ENCODE data around the gene OTOS. TPM values are rescaled to one million over a fixed set of nuclear protein-coding genes. Genes with fewer than 3 reads are reported as not detected.

Gene OTOS
- total RNA-seq (2021) (not detected in 2 replicates), Bru-seq, nascent RNA (not detected), BruChase-seq, experiment 1, labeled RNA remaining after a 2-hour chase (not detected), BruChase-seq, experiment 2, labeled RNA remaining after a 6-hour chase (not detected)
- long read RNA-seq = 0 reads

DNA sequence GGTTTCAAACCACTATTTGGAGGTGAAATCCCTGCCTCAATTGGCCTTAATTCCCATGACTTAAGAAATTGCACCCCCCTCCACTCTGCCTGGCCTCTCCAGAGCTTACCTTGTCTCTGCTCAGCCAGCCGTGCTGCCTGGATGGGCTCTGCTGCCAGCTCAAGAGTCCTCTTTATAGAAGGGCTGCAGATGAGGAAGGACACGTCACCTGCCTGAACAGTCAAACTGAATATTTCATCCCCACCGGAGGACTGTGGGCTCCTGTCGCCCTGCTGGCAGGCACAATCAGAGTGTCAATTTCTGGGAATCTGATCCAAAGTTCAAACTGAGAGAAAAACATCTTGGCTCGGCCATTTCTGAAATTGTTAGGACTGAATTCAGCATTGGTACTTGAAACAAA lies at the start of gene OTOS:
Gene OTOS (minus strand): TSS at position 148 of the 400 bp plus-strand sequence. CDS start 332 bp downstream, outside the sequence.
- Histone ChIP-seq H2AFZ (no peak within 1 kb of the TSS), H3K27ac (no peak within 1 kb of the TSS), H3K27me3 (ENCODE audit: insufficient read depth, low read depth) (peaks cover 58% of the 10 kb centered on the region), H3K9me2 (ENCODE audit: insufficient read depth) (no peaks in the 10 kb centered on the region), H4K20me1 (ENCODE audit: insufficient read depth) (no peaks in the 10 kb centered on the region), H3K4me3 (no peak within 1 kb of the TSS), H3K4me1 (replicated peaks; ENCODE audit: insufficient read depth) (0 out of 2 replicates have a peak, but pooled peaks cover 6% of the 10 kb centered on the region), H3K9me3 (ENCODE audit: insufficient read depth, low read depth) (no peaks in the 10 kb centered on the region), H3K36me3 (ENCODE audit: low read depth) (no peaks in the 10 kb centered on the region), H3K79me2 (ENCODE audit: low read depth) (peaks cover 6% of the 10 kb centered on the region), H3F3A (ENCODE audit: insufficient read depth, low read depth) (no peaks in the 10 kb centered on the region; the same call in 1 of the 2 replicates), H3K4me2 (no peak within 1 kb of the TSS)
- no TSS peak for BruUV-seq (replicated peaks)
- CTCF ChIA-PET = interaction anchor here (0.5 to 1.2 kb wide), 2 partner anchors 53 to 79 kb away, joined by 4 to 5 read pairs; no protein-coding TSS in a partner anchor
- TF ChIP-seq, protein P1, sequence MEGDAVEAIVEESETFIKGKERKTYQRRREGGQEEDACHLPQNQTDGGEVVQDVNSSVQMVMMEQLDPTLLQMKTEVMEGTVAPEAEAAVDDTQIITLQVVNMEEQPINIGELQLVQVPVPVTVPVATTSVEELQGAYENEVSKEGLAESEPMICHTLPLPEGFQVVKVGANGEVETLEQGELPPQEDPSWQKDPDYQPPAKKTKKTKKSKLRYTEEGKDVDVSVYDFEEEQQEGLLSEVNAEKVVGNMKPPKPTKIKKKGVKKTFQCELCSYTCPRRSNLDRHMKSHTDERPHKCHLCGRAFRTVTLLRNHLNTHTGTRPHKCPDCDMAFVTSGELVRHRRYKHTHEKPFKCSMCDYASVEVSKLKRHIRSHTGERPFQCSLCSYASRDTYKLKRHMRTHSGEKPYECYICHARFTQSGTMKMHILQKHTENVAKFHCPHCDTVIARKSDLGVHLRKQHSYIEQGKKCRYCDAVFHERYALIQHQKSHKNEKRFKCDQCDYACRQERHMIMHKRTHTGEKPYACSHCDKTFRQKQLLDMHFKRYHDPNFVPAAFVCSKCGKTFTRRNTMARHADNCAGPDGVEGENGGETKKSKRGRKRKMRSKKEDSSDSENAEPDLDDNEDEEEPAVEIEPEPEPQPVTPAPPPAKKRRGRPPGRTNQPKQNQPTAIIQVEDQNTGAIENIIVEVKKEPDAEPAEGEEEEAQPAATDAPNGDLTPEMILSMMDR (conservative IDR thresholded peaks at IDR 0.05) = no peak
- no peak for TF ChIP-seq EZH2 (IDR thresholded peaks at IDR 0.05; ENCODE audit: low read depth)
- DNase-seq = no peak
- intact Hi-C loops (cut with micrococcal nuclease; ENCODE audit: unreplicated experiment) = loop anchor here (10.0 kb wide), 1 partner anchor 116 kb away; the partner anchor contains the start of gene NDUFA10
- POLR2A ChIA-PET (ENCODE audit: unreplicated experiment) = no interaction called here

DNA sequence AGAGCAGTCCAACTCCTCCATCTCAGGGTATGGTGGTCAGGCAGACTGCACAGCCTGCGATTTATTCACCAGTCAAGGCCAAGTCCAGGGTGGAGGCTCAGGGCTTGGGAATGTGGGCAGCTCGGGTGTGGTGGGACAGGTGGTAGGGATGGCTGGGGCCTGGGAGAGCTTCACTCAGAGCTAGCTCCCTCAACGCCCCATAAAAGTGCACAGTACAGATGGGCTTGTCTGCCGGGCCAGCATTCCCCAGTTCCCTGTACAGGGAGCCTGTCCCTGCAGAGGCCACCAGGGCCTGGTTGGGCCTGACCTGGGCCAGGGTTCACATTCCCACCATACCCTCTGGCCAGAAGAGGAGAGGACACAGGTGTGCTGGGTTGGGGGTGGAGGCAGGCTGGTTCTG lies 49.2 kb upstream of the OTOS start:
- Histone ChIP-seq H3K9me3 (ENCODE audit: insufficient read depth, low read depth) (0 out of 2 replicates have a peak, but pooled peaks cover 12% of the 10 kb centered on the region), H3K4me3 (no peak overlapping the region), H2AFZ (no peak overlapping the region), H3K27me3 (ENCODE audit: insufficient read depth, low read depth) (peaks cover 98% of the 10 kb centered on the region), H3K36me3 (ENCODE audit: low read depth) (no peaks in the 10 kb centered on the region), H3K4me1 (replicated peaks; ENCODE audit: insufficient read depth) (no peaks in the 10 kb centered on the region), H3K4me2 (no peak overlapping the region), H3F3A (ENCODE audit: insufficient read depth, low read depth) (no peaks in the 10 kb centered on the region), H3K9me2 (ENCODE audit: insufficient read depth) (no peaks in the 10 kb centered on the region), H4K20me1 (ENCODE audit: insufficient read depth) (no peaks in the 10 kb centered on the region), H3K79me2 (ENCODE audit: low read depth) (no peaks in the 10 kb centered on the region), H3K27ac (no peak overlapping the region)
- TF ChIP-seq, protein P1 (conservative IDR thresholded peaks at IDR 0.05) = no peak
- TF ChIP-seq EZH2 (IDR thresholded peaks at IDR 0.05; ENCODE audit: low read depth) = no peak
- DNase-seq = no peak
- BruUV-seq (replicated peaks) = no TSS peak
- ChIA-PET CTCF (no interaction called here), POLR2A (ENCODE audit: unreplicated experiment) (no interaction called here)
- intact Hi-C loops (cut with micrococcal nuclease; ENCODE audit: unreplicated experiment) = no loop called here

DNA sequence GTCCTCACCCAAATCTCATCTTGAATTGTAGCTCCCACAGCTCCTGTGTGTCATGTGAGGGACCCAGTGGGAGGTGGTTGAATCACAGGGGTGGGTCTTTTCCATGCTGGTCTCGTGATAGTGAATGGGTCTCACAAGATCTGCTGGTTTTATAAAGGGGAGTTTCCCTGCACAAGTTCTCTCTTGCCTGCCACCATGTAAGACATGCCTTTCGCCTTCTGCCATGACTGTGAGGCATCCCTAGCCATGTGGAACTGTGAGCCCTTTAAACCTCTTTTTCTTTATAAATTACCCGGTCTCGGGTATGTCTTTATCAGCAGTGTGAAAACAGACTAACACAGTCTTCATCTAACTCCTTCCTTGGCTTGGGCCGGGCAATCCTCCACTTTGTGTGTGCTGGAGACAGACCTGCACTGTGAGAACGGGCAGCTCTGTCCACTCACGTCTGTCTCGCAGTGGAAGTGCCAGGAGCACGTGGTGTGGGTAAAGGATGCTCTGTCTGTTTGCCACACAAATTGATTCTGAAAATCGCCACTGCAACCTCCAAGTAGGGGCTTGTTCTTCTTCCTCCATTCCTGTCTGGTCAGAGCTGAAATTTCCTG lies 47.6 kb upstream of the OTOS start:
- no peak overlapping the region for H3K27ac ChIP-seq
- ChIA-PET CTCF (no interaction called here), POLR2A (ENCODE audit: unreplicated experiment) (no interaction called here)
- no peak overlapping the region for H3K4me2 ChIP-seq
- no peaks in the 10 kb centered on the region for H3K79me2 ChIP-seq (ENCODE audit: low read depth)
- TF ChIP-seq, protein P1 (conservative IDR thresholded peaks at IDR 0.05) = no peak
- no peak for TF ChIP-seq EZH2 (IDR thresholded peaks at IDR 0.05; ENCODE audit: low read depth)
- DNase-seq = no peak
- H3F3A ChIP-seq (ENCODE audit: insufficient read depth, low read depth) = no peaks in the 10 kb centered on the region
- H4K20me1 ChIP-seq (ENCODE audit: insufficient read depth) = no peaks in the 10 kb centered on the region
- H3K4me3 ChIP-seq = no peak overlapping the region
- peaks cover 98% of the 10 kb centered on the region for H3K27me3 ChIP-seq (ENCODE audit: insufficient read depth, low read depth)
- intact Hi-C loops (cut with micrococcal nuclease; ENCODE audit: unreplicated experiment) = no loop called here
- no peaks in the 10 kb centered on the region for H3K9me2 ChIP-seq (ENCODE audit: insufficient read depth)
- H3K36me3 ChIP-seq (ENCODE audit: low read depth) = no peaks in the 10 kb centered on the region
- BruUV-seq (replicated peaks) = no TSS peak
- 0 out of 2 replicates have a peak, but pooled peaks cover 12% of the 10 kb centered on the region for H3K9me3 ChIP-seq (ENCODE audit: insufficient read depth, low read depth)
- no peak overlapping the region for H2AFZ ChIP-seq
- H3K4me1 ChIP-seq (replicated peaks; ENCODE audit: insufficient read depth) = no peaks in the 10 kb centered on the region
